A549 (cell line): ENCODE results near the gene ARHGAP26. TPM values are rescaled to one million over a fixed set of nuclear protein-coding genes. Genes with fewer than 3 reads are reported as not detected.

Experiments
- ATAC-seq, 2 experiments: fragments of 200-7000 bp in 1 of 2; fragments of >200 bp in 1 of 2; cut with Nextera tagmentation in 1 of 2; cut with Tn5 transposase in 1 of 2; 3 replicates each; pipeline versions ENCODE4 v1.8.0 to v1.9.1; 2018 to 2020; ENCODE audit warnings: mild to moderate bottlenecking in 1 of 2, moderate library complexity in 1 of 2
- CTCF ChIA-PET: fragments of 300-600 bp; sonication (Branson Sonifier 250); formaldehyde crosslinking; extraction: SDS; loops from one replicate; lab custom pipeline; 2021; ENCODE audit warnings: antibody characterized with exemption, inconsistent platforms; lab: Yijun Ruan, JAX
- POLR2A ChIA-PET: fragments of 350-600 bp; formaldehyde crosslinking; extraction: SDS; loops from one replicate; lab custom pipeline; 2021; ENCODE audit warnings: antibody characterized with exemption, inconsistent platforms; lab: Yijun Ruan, JAX
- DNase-seq, 2 experiments: peaks; one replicate each; pipeline versions ENCODE4 v3.0.0 to v3.0.0-alpha.2; 2011 to 2016; ENCODE audit warnings: low read depth in 1 of 2, low spot score in 1 of 2
- FAIRE-seq: peaks from 2 replicates; lab custom pipeline; 2011; peaks lifted over from hg19 to GRCh38; lab: Jason Lieb, UNC
- H3K27ac ChIP-seq, 2 experiments: fragments of >200 bp; sonication (Bioruptor Twin); formaldehyde crosslinking; 3 replicates each; pipeline ENCODE4 v1.5.1; 2016 to 2017
- H3K4me1 ChIP-seq: fragments of >200 bp; sonication (Bioruptor Twin); formaldehyde crosslinking; 3 replicates; pipeline ENCODE4 v1.6.1; 2016
- H3K4me2 ChIP-seq: fragments of >200 bp; sonication (Bioruptor Twin); formaldehyde crosslinking; 3 replicates; pipeline ENCODE4 v1.6.1; 2016
- H3K4me3 ChIP-seq: fragments of >200 bp; sonication (Bioruptor Twin); formaldehyde crosslinking; 3 replicates; pipeline ENCODE4 v1.5.1; 2016
- H3K9me3 ChIP-seq: fragments of >200 bp; sonication (Bioruptor Twin); formaldehyde crosslinking; 3 replicates; pipeline ENCODE4 v1.6.1; 2016
- BHLHE40 ChIP-seq: IDR thresholded peaks from 2 replicates; pipeline ENCODE4 v1.6.1; 2012; ENCODE audit warnings: low read depth, low read length, inconsistent platforms
- CBX8 ChIP-seq: fragments of 200-600 bp; sonication (generic); IDR thresholded peaks from 2 replicates; pipeline ENCODE4 v1.6.1; 2016
- CHD4 ChIP-seq: fragments of 200-600 bp; sonication (generic); IDR thresholded peaks from 2 replicates; pipeline ENCODE4 v1.6.1; 2016; ENCODE audit warnings: antibody characterized with exemption, mild to moderate bottlenecking, borderline replicate concordance
- EHF ChIP-seq: fragments of 250-450 bp; sonication (Bioruptor Pico); IDR thresholded peaks from 2 replicates; pipeline ENCODE4 v1.5.0; 2020; ENCODE audit warnings: mild to moderate bottlenecking
- EHMT2 ChIP-seq: fragments of 200-600 bp; sonication (generic); IDR thresholded peaks from 2 replicates; pipeline ENCODE4 v1.6.1; 2016; ENCODE audit warnings: antibody characterized with exemption, low read depth, mild to moderate bottlenecking, moderate library complexity
- EP300 ChIP-seq, 2 experiments: fragments of >200 bp; sonication (Bioruptor Twin); formaldehyde crosslinking; IDR thresholded peaks; 2 replicates in 1 of 2; 3 replicates in 1 of 2; pipeline ENCODE4 v1.6.1; 2016 to 2017
- FOSB ChIP-seq: fragments of 250-450 bp; sonication (Bioruptor Pico); IDR thresholded peaks from 2 replicates; pipeline ENCODE4 v1.5.0; 2020; ENCODE audit warnings: mild to moderate bottlenecking, moderate library complexity
- GATA3 ChIP-seq: IDR thresholded peaks from 2 replicates; pipeline ENCODE4 v1.6.1; 2012; ENCODE audit warnings: borderline replicate concordance
- HEYL ChIP-seq: fragments of 250-450 bp; sonication (Bioruptor Pico); IDR thresholded peaks from 2 replicates; pipeline ENCODE4 v1.8.0; 2021; ENCODE audit warnings: mild to moderate bottlenecking, moderate library complexity
- HMGXB4 ChIP-seq: fragments of 250-450 bp; sonication (Bioruptor Pico); IDR thresholded peaks from 2 replicates; pipeline ENCODE4 v1.5.0; 2021; ENCODE audit warnings: mild to moderate bottlenecking, moderate library complexity, borderline replicate concordance
- HOXB5 ChIP-seq: fragments of 250-450 bp; sonication (Bioruptor Pico); IDR thresholded peaks from 2 replicates; pipeline ENCODE4 v1.5.0; 2020; ENCODE audit warnings: mild to moderate bottlenecking, moderate library complexity
- KDM5A ChIP-seq: fragments of 200-600 bp; sonication (generic); IDR thresholded peaks from 2 replicates; pipeline ENCODE4 v1.6.1; 2016; ENCODE audit warnings: antibody characterized with exemption, mild to moderate bottlenecking
- MYC ChIP-seq: IDR thresholded peaks from 2 replicates; pipeline ENCODE4 v1.6.1; 2012; ENCODE audit warnings: mild to moderate bottlenecking, inconsistent platforms, low read length, improper control_type of control experiment, borderline replicate concordance
- NPAS2 ChIP-seq: fragments of 250-450 bp; sonication (Bioruptor Pico); IDR thresholded peaks from 2 replicates; pipeline ENCODE4 v1.8.0; 2022; ENCODE audit warnings: mild to moderate bottlenecking, moderate library complexity, borderline replicate concordance
- NR3C1 ChIP-seq: fragments of >200 bp; sonication (Bioruptor Twin); formaldehyde crosslinking; IDR thresholded peaks from 3 replicates; pipeline ENCODE4 v1.6.1; 2017
- POLR2AphosphoS2 ChIP-seq: conservative IDR thresholded peaks from 2 replicates; pipeline ENCODE4 v1.6.1; 2012; ENCODE audit warnings: low read length, improper control_type of control experiment, inconsistent platforms
- RARB ChIP-seq: fragments of 250-450 bp; sonication (Bioruptor Pico); IDR thresholded peaks from 2 replicates; pipeline ENCODE4 v1.8.0; 2021; ENCODE audit warnings: mild to moderate bottlenecking, moderate library complexity
- RCOR1 ChIP-seq: fragments of 150-350 bp; IDR thresholded peaks from 2 replicates; pipeline ENCODE4 v1.6.1; 2014; ENCODE audit warnings: antibody characterized with exemption, low read length, low read depth
- SREBF2 ChIP-seq: fragments of 450-650 bp; IDR thresholded peaks from 2 replicates; pipeline ENCODE4 v1.6.1; 2014; ENCODE audit warnings: mild to moderate bottlenecking, moderate library complexity
- TFCP2L1 ChIP-seq: fragments of 250-450 bp; sonication (Bioruptor Pico); IDR thresholded peaks from 2 replicates; pipeline ENCODE4 v1.5.0; 2021; ENCODE audit warnings: mild to moderate bottlenecking
- TP53 ChIP-seq: fragments of 250-450 bp; sonication (Bioruptor Pico); IDR thresholded peaks from 2 replicates; pipeline ENCODE4 v1.5.0; 2021; ENCODE audit warnings: mild to moderate bottlenecking, moderate library complexity
- ZC3H11A ChIP-seq: fragments of 450-650 bp; IDR thresholded peaks from 2 replicates; pipeline ENCODE4 v1.6.1; 2014; ENCODE audit warnings: antibody characterized with exemption, mild to moderate bottlenecking
- ZNF302 ChIP-seq: fragments of 250-450 bp; sonication (Bioruptor Pico); IDR thresholded peaks from 2 replicates; pipeline ENCODE4 v1.9.0; 2021; ENCODE audit warnings: inconsistent platforms, mild to moderate bottlenecking, moderate library complexity
- WGBS: methylation state at CpG from one replicate; pipeline ENCODE4 v1.1.6; 2017; ENCODE audit errors: missing lambda C conversion rate; 5-methylcytosine and 5-hydroxymethylcytosine counted together
- polyA plus RNA-seq, 4 experiments: library from polyadenylated mRNA; depleted of rRNA in 3 of 4; stranded (reverse); fragments of >200 nt; fragmentation: RNase III in 1 of 4; extraction: RNeasy Plus Mini Kit Qiagen cat#74134 plus additional on column Dnase treatment in 1 of 4; gene quantifications; 2 replicates in 3 of 4; 3 replicates in 1 of 4; pipeline ENCODE4 v1.2.3, GENCODE V29; 2011 to 2017
- TF ChIP-seq, protein P1 (sequence below): fragments of 250-450 bp; sonication (Bioruptor Pico); IDR thresholded peaks from 2 replicates; pipeline ENCODE4 v1.5.0; 2020; ENCODE audit warnings: low read depth, mild to moderate bottlenecking, moderate library complexity
- TF ChIP-seq, protein P2 (sequence below): IDR thresholded peaks from 2 replicates; pipeline ENCODE4 v1.6.1; 2012

Gene ARHGAP26
- polyA plus RNA-seq, 2 of the 4 experiments (the other 2 are of a cell fraction) = 6.6 to 19.1 TPM

DNA sequence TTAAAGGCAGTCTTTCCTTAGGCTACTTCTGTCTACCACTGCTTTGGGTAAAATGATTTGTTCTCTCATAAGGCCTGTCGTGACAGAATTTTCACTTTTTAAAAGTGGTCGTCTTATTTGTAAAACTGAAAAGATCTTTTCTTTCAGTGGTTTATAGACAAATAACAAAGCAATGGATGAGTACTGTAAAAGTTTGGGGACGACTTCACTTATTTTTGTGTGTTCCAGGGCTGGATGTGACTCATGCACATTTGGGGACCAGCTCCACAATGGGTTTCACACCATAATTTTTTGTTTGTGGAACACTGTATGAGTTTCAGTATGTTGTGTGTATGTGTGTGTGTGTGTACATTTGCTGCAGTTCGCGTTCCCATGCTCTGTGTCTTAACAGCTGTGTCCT is 53.6 kb downstream of the ARHGAP26 start:
- ChIA-PET POLR2A (no interaction called here), CTCF (interaction anchor here (0.9 to 2.6 kb wide), 7 partner anchors 9 to 111 kb away, joined by 3 to 8 read pairs (median 5); no protein-coding TSS in a partner anchor)
- H3K4me1 ChIP-seq = peaks cover 96% of the 10 kb centered on the region
- H3K27ac ChIP-seq = peak overlapping the region; percentile 73 to 87
- DNase-seq = no peak
- peak overlapping the region; percentile 85 for H3K4me2 ChIP-seq
- H3K4me3 ChIP-seq = no peak overlapping the region
- ATAC-seq = no peak
- TF ChIP-seq POLR2AphosphoS2 (no peak), MYC (no peak)
- H3K9me3 ChIP-seq = peaks cover 12% of the 10 kb centered on the region; the same call in 2 of the 3 replicates
- WGBS = 57% methylated on average over 5 of the region's 5 CpGs
- peak; percentile 32 for FAIRE-seq

GRCh38 chr5:142824391-142824790 is 54.2 kb downstream of the ARHGAP26 start:
- Histone ChIP-seq H3K9me3 (peaks cover 12% of the 10 kb centered on the region; the same call in 2 of the 3 replicates), H3K4me3 (no peak overlapping the region), H3K4me1 (peaks cover 96% of the 10 kb centered on the region), H3K27ac (peak overlapping the region; percentile 73 to 87), H3K4me2 (peak overlapping the region; percentile 85)
- CTCF ChIA-PET = interaction anchor here (0.9 to 2.6 kb wide), 5 partner anchors 9 to 111 kb away, joined by 3 to 8 read pairs (median 5); no protein-coding TSS in a partner anchor
- TF ChIP-seq KDM5A (no peak), NR3C1 (no peak), CBX8 (no peak), ZNF302 (CRISPR knock-in tag) (no peak), HMGXB4 (no peak), GATA3 (no peak), SREBF2 (no peak), EHF (CRISPR knock-in tag) (no peak), ZC3H11A (no peak), NPAS2 (CRISPR knock-in tag) (no peak)
- TF ChIP-seq, protein P1, sequence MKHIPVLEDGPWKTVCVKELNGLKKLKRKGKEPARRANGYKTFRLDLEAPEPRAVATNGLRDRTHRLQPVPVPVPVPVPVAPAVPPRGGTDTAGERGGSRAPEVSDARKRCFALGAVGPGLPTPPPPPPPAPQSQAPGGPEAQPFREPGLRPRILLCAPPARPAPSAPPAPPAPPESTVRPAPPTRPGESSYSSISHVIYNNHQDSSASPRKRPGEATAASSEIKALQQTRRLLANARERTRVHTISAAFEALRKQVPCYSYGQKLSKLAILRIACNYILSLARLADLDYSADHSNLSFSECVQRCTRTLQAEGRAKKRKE (CRISPR knock-in tag) = no peak
- TF ChIP-seq, protein P2, sequence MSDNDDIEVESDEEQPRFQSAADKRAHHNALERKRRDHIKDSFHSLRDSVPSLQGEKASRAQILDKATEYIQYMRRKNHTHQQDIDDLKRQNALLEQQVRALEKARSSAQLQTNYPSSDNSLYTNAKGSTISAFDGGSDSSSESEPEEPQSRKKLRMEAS = no peak
- POLR2A ChIA-PET = no interaction called here
- ATAC-seq = 0 out of 6 replicates have a peak, but pooled peaks of 1 of the 2 experiments have one; percentile 6
- DNase-seq = no peak
- 50% methylated on average over 2 of the region's 2 CpGs for WGBS
- no peak for FAIRE-seq

DNA sequence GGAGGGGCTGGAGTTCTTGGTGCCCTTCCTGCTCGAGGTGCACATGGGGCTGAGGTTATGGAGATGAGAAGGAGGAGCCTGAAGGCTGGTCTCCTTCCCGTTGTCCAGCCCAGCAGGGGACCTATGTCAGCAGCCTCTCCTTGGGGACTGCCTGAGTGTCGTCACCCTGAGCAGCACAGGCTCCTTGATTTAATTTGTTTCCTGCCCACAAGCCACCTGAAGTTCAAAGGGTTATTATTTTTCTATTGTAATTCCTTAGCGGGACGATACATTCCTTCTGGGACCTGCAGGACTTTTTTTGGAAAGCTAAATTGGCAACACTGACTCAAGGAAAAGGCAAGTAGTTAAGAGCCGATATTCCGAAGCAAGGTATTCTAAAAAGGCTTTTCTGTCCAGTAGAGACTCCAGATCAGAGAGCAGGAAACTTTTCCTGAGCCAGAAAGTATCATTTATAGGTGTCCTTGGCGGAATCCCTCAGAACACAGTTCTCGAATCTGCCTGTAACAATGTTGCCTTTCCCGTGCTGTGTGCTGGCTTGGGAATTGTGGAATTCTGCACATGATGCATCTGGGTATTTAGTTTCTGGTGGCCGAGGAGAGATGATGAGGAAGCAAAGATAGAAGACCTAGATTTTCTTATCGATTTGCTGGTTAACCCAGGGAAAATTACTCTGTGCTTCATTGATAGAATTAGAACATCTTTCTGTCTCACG is 55.4 kb downstream of the ARHGAP26 start:
- CTCF ChIA-PET = interaction anchor here (0.8 to 1.9 kb wide), 2 partner anchors 54 to 170 kb away, joined by 3 to 5 read pairs; no protein-coding TSS in a partner anchor
- ATAC-seq = peak; percentile 86 to 88
- TF ChIP-seq CHD4 (no peak), BHLHE40 (no peak), HEYL (CRISPR knock-in tag) (no peak), RCOR1 (no peak), RARB (CRISPR knock-in tag) (no peak), TFCP2L1 (CRISPR knock-in tag) (no peak), TP53 (no peak), NPAS2 (CRISPR knock-in tag) (no peak), FOSB (CRISPR knock-in tag) (no peak), CBX8 (no peak), EHMT2 (no peak), EP300 (IDR thresholded peaks at IDR 0.05) (no peak), HOXB5 (CRISPR knock-in tag) (no peak)
- TF ChIP-seq, protein P2 = no peak; the same call in 1 of the 2 replicates
- peak overlapping the region; percentile 73 to 87 for H3K27ac ChIP-seq
- peaks cover 96% of the 10 kb centered on the region for H3K4me1 ChIP-seq
- peak overlapping the region; percentile 32 for H3K4me3 ChIP-seq
- no peak for FAIRE-seq
- peaks cover 9% of the 10 kb centered on the region; the same call in 2 of the 3 replicates for H3K9me3 ChIP-seq
- POLR2A ChIA-PET = interaction anchor here (1.0 kb wide), 1 partner anchor 14 kb away, joined by 5 read pairs; no protein-coding TSS in a partner anchor
- DNase-seq = peak; percentile 62 to 75
- peak overlapping the region; percentile 85 for H3K4me2 ChIP-seq
- WGBS = 5% methylated on average over 13 of the region's 13 CpGs
